Limb (tissue), 2 donors: Measurements from ENCODE around the gene GJD4.

Experiments used
- DNase-seq, 2 donors: peaks; one replicate each; pipeline ENCODE4 v3.0.0-alpha.2; 2016; ENCODE audit errors: extremely low spot score in 2 of 2

GJD4 gene

GRCh38 chr10:35650894-35651293, 45.8 kb downstream of the GJD4 start:
- DNase-seq, result no peak

GRCh38 chr10:35652824-35653223, 47.7 kb downstream of the GJD4 start:
- DNase-seq, result no peak

GRCh38 chr10:35657621-35658020, 52.5 kb downstream of the GJD4 start:
- DNase-seq, result no peak
